ENCODE results near the gene DRC3.

Gene DRC3

GRCh38 chr17:18056214-18056613 lies 83.6 kb downstream of the DRC3 start:
- DNase-seq: no peak

DNA sequence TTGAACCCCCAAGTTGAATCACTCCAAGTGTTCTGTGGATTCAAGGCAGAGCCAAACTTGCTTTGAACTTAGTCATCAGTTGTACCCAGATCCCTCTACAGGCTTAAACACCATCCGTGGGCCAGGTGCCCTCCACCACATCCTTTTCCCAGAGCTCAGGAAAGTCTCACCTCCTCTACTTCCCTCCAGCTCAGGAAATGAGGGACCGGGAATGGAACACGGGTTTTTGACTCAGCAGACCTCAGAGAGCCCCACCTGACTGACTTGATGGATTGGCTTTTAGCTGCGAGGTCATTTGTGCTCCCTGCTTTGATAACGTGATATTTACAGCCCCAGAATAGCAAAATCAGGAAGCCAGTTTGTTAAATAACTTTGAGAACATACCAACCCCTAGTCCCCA lies 86.6 kb downstream of the DRC3 start:
- no peak for DNase-seq

DNA sequence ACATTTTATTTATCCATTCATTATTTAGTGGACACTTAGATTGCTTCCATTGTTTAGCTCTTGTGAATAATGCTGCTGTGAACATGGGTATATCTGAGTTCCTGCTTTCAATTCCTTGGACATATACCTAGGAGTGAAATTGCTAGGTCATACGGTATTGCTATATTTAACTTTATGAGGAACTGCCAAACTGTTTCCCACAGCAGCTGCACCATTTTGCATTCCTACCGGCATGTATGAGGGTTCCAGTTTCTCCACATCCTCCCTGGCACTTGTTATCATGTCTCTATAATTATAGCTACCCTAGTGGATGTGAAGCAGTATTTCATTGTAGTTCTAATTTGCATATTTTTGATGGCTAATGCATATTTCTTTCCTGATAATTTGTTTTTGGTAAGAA lies 91.4 kb downstream of the DRC3 start:
- DNase-seq: no peak

- no peak for DNase-seq
Measured at GRCh38 chr17:18065546-18065945, 92.9 kb downstream of the DRC3 start.
